GM12878 (cell line): ENCODE data around the gene MYO1E. TPM values are rescaled to one million over a fixed set of nuclear protein-coding genes. Genes with fewer than 3 reads are reported as not detected.

Experiments used
- ATAC-seq: fragments of 200-7000 bp; cut with Tn5 transposase; 3 replicates; pipeline ENCODE4 v1.9.1; 2020; ENCODE audit warnings: mild to moderate bottlenecking, moderate library complexity
- BruUV-seq: library from RNA; stranded (reverse); fragments of 400-500 nt; replicated peaks from 2 replicates; lab custom pipeline; 2021; lab: Mats Ljungman, UMichigan
- CTCF ChIA-PET: fragments of 300-600 bp; sonication (Branson Sonifier 250); formaldehyde crosslinking; extraction: SDS; loops from one replicate; lab custom pipeline; 2021; ENCODE audit warnings: inconsistent platforms; lab: Yijun Ruan, JAX
- POLR2A ChIA-PET: fragments of 350-600 bp; formaldehyde crosslinking; extraction: SDS; loops from one replicate; lab custom pipeline; 2021; ENCODE audit warnings: inconsistent platforms; lab: Charles Lee
- RAD21 ChIA-PET: fragments of 300-600 bp; sonication (Branson Sonifier 250); formaldehyde crosslinking; loops from one replicate; lab custom pipeline; 2023; ENCODE audit warnings: antibody characterized with exemption; ENCODE audit not compliant: unreplicated experiment; lab: Charles Lee
- SMC1A ChIA-PET: fragments of 300-600 bp; sonication (Branson Sonifier 250); formaldehyde crosslinking; loops from one replicate; lab custom pipeline; 2023; ENCODE audit not compliant: unreplicated experiment, uncharacterized antibody; lab: Charles Lee
- DNase-seq: peaks from one replicate; pipeline ENCODE4 v3.0.0-alpha.2; 2011; ENCODE audit warnings: low read depth, low spot score
- FAIRE-seq: peaks from 3 replicates; lab custom pipeline; 2011; peaks lifted over from hg19 to GRCh38; lab: Jason Lieb, UNC
- H2AFZ ChIP-seq: 2 replicates; pipeline ENCODE4 v1.6.0; 2011; ENCODE audit warnings: low read depth, low read length, control low read depth; ENCODE audit not compliant: control insufficient read depth
- H3K27ac ChIP-seq: 2 replicates; pipeline ENCODE4 v1.5.1; 2011; ENCODE audit warnings: control low read depth; ENCODE audit not compliant: control insufficient read depth, insufficient read depth
- H3K27me3 ChIP-seq, 2 experiments: replicated peaks in 1 of 2; 2 replicates each; pipeline versions ENCODE4 v1.6.0 to v1.6.1; 2011; ENCODE audit warnings: low read length in 1 of 2; ENCODE audit not compliant: control insufficient read depth in 2 of 2, insufficient read depth in 2 of 2
- H3K36me3 ChIP-seq, 2 experiments: 2 replicates each; pipeline ENCODE4 v1.5.1; 2011; ENCODE audit warnings: low read length in 1 of 2; ENCODE audit not compliant: control insufficient read depth in 2 of 2, insufficient read depth in 2 of 2
- H3K4me1 ChIP-seq: 2 replicates; pipeline ENCODE4 v1.6.1; 2011; ENCODE audit warnings: mild to moderate bottlenecking, low read length, moderate library complexity, mixed read lengths; ENCODE audit not compliant: control insufficient read depth, insufficient read depth
- H3K4me2 ChIP-seq: 2 replicates; pipeline ENCODE4 v1.6.0; 2011; ENCODE audit warnings: control low read depth; ENCODE audit not compliant: control insufficient read depth, insufficient read depth
- H3K4me3 ChIP-seq: fragments of 200-600 bp; sonication (generic); 2 replicates; pipeline ENCODE4 v1.5.1; 2016
- H3K79me2 ChIP-seq: 2 replicates; pipeline ENCODE4 v1.6.0; 2011; ENCODE audit warnings: low read length; ENCODE audit not compliant: control insufficient read depth, insufficient read depth
- H3K9ac ChIP-seq: 2 replicates; pipeline ENCODE4 v1.8.0; 2011; ENCODE audit warnings: low read length, control low read depth, mixed read lengths; ENCODE audit not compliant: control insufficient read depth, insufficient read depth
- H3K9me3 ChIP-seq: replicated peaks from 3 replicates; pipeline ENCODE4 v1.5.1; 2011; ENCODE audit warnings: mild to moderate bottlenecking, low read length; ENCODE audit not compliant: control insufficient read depth, insufficient read depth
- H4K20me1 ChIP-seq: 2 replicates; pipeline ENCODE4 v1.6.0; 2011; ENCODE audit not compliant: control insufficient read depth, insufficient read depth
- ATF2 ChIP-seq: IDR thresholded peaks from 2 replicates; pipeline ENCODE4 v1.6.1; 2012; ENCODE audit warnings: low read length, inconsistent platforms
- CHD2 ChIP-seq: IDR thresholded peaks from 2 replicates; pipeline ENCODE4 v1.6.1; 2011; ENCODE audit warnings: low read depth, low read length, improper control_type of control experiment, borderline replicate concordance
- MAX ChIP-seq: IDR thresholded peaks from 2 replicates; pipeline ENCODE4 v1.6.1; 2012; ENCODE audit warnings: low read depth, low read length, improper control_type of control experiment
- NKRF ChIP-seq: fragments of 450-650 bp; conservative IDR thresholded peaks from 2 replicates; pipeline ENCODE4 v1.6.1; 2017; ENCODE audit warnings: mild to moderate bottlenecking, moderate library complexity
- ZBTB11 ChIP-seq: fragments of 450-650 bp; formaldehyde crosslinking; IDR thresholded peaks from 2 replicates; pipeline ENCODE4 v1.5.0; 2022; ENCODE audit warnings: mild to moderate bottlenecking, missing genetic modification characterization
- ZBTB40 ChIP-seq: fragments of 450-650 bp; IDR thresholded peaks from 2 replicates; pipeline ENCODE4 v1.6.1; 2016; ENCODE audit warnings: mild to moderate bottlenecking, moderate library complexity, borderline replicate concordance
- ZNF217 ChIP-seq: fragments of 450-650 bp; IDR thresholded peaks from 2 replicates; pipeline ENCODE4 v1.6.1; 2017; ENCODE audit warnings: antibody characterized with exemption, mild to moderate bottlenecking
- WGBS: methylation state at CpG from one replicate; pipeline ENCODE4 v1.1.6; 2016; ENCODE audit warnings: low lambda C conversion rate; ENCODE audit not compliant: insufficient replicate concordance, insufficient coverage; ENCODE audit errors: missing lambda C conversion rate; 5-methylcytosine and 5-hydroxymethylcytosine counted together
- in situ Hi-C: fragments of 300-500 bp; cut with MboI; formaldehyde crosslinking; loops from 9 replicates; pipeline ENCODE4 v1.14.3; 2018; ENCODE audit warnings: mixed read lengths
- intact Hi-C: fragments of 100-400 bp; cut with micrococcal nuclease; formaldehyde crosslinking; loops from one replicate; pipeline ENCODE4 v1.14.2; 2022; ENCODE audit not compliant: unreplicated experiment
- polyA plus RNA-seq, 11 experiments: library from polyadenylated mRNA; depleted of rRNA in 4 of 11; unstranded in 6 of 11; stranded (reverse) in 5 of 11; fragments of >200 nt; fragmentation: Nextera tagmentation in 4 of 11; fragmentation: Illumina TruSeq in 1 of 11; extraction: Ambion mirVana in 4 of 11; extraction: Trizol in 1 of 11; gene quantifications; 1 replicate in 1 of 11; 2 replicates in 10 of 11; pipeline versions ENCODE4 v1.2.1 to v1.2.3, GENCODE V29; 2011 to 2016; ENCODE audit warnings: inconsistent platforms in 2 of 11, missing spikeins in 2 of 11, low read depth in 1 of 11
- total RNA-seq, 4 experiments: library from RNA; depleted of rRNA in 3 of 4; stranded (reverse); fragments of >200 nt in 3 of 4; fragmentation: Illumina TruSeq in 1 of 4; extraction: Trizol in 1 of 4; gene quantifications; 2 replicates each; pipeline versions ENCODE4 v1.2.1 to v1.2.3, GENCODE V29; 2013 to 2021

MYO1E gene
- total and polyA plus RNA-seq, 10 of the 15 experiments (the other 5 are each of a cell fraction or from before 2014, with no cell fraction given) = 10.3 to 266 (median 64.9) TPM

- TF ChIP-seq ATF2 (peak; percentile 56; the same call in 1 of the 2 replicates), NKRF (no peak; the same call in 1 of the 2 replicates), CHD2 (no peak)
Measured at GRCh38 chr15:59304034-59304795, 68.5 kb downstream of the MYO1E start (continued).

GRCh38 chr15:59303633-59304032, 69.0 kb downstream of the MYO1E start:
- peak overlapping the region; percentile 52 for H3K9ac ChIP-seq
- ATAC-seq (peak; percentile 9; the same call in 2 of the 3 replicates), FAIRE-seq (no peak), DNase-seq (no peak)
- peaks cover 83% of the 10 kb centered on the region for H3K79me2 ChIP-seq
- WGBS = 28% methylated on average over 9 of the region's 9 CpGs
- peaks cover 67% of the 10 kb centered on the region for H3K4me1 ChIP-seq
- ChIA-PET POLR2A (interaction anchor here (0.7 to 1.8 kb wide), 7 partner anchors 9 to 106 kb away, joined by 3 to 9 read pairs (median 3); no protein-coding TSS in a partner anchor), RAD21 (interaction anchor here (1.0 to 2.7 kb wide), 7 partner anchors 9 to 109 kb away, joined by 3 to 9 read pairs (median 6); no protein-coding TSS in a partner anchor), SMC1A (interaction anchor here (0.6 to 4.2 kb wide), 16 partner anchors 9 to 324 kb away, joined by 3 to 22 read pairs (median 4); no protein-coding TSS in a partner anchor), CTCF (interaction anchor here (0.9 to 2.2 kb wide), 5 partner anchors 12 to 109 kb away, joined by 3 to 9 read pairs (median 5); no protein-coding TSS in a partner anchor)
- no peaks in the 10 kb centered on the region for H3K27me3 ChIP-seq
- intact Hi-C loops = loop anchor here (5.0 kb wide), 1 partner anchor 179 kb away; no protein-coding TSS in a partner anchor
- H4K20me1 ChIP-seq = no peaks in the 10 kb centered on the region
- no peaks in the 10 kb centered on the region for H3K9me3 ChIP-seq
- peak overlapping the region; percentile 98 for H3K4me2 ChIP-seq
- H2AFZ ChIP-seq = no peak overlapping the region
- H3K36me3 ChIP-seq = peaks cover 3% of the 10 kb centered on the region in 2 experiments; a peak in 1 of 4 replicates
- no TSS peak for BruUV-seq
- H3K4me3 ChIP-seq = peak overlapping the region; percentile 44; the same call in 1 of the 2 replicates
- peak overlapping the region; percentile 96 for H3K27ac ChIP-seq
- in situ Hi-C loops = loop anchor here (5.0 kb wide), 1 partner anchor 174 kb away; no protein-coding TSS in a partner anchor
- TF ChIP-seq ZBTB40 (no peak), MAX (no peak), ZNF217 (no peak), ZBTB11 (CRISPR knock-in tag) (no peak)
